WTC11 (cell line): ENCODE measurements around the gene STAB1.

ENCODE experiments used
- TF ChIP-seq, protein P1 (sequence below): sonication (generic); formaldehyde crosslinking; IDR thresholded peaks from 2 replicates; pipeline ENCODE4 v1.8.1; 2023; ENCODE audit warnings: mild to moderate bottlenecking, moderate library complexity, missing genetic modification reagents
- TF ChIP-seq, protein P2 (sequence below): sonication (generic); formaldehyde crosslinking; IDR thresholded peaks from 2 replicates; pipeline ENCODE4 v1.8.1; 2023; ENCODE audit warnings: mild to moderate bottlenecking, missing genetic modification reagents, moderate library complexity
- TF ChIP-seq, protein P3 (sequence below): fragments of 200-600 bp; IDR thresholded peaks from 2 replicates; pipeline ENCODE4 v1.8.0; 2022; ENCODE audit warnings: antibody characterized with exemption
- TF ChIP-seq, protein P4 (sequence below): sonication (generic); formaldehyde crosslinking; IDR thresholded peaks from 2 replicates; pipeline ENCODE4 v1.8.0; 2022; ENCODE audit warnings: mild to moderate bottlenecking, missing genetic modification reagents
- TF ChIP-seq, protein P5 (sequence below): sonication (generic); formaldehyde crosslinking; conservative IDR thresholded peaks from 2 replicates; pipeline ENCODE4 v1.8.1; 2022; ENCODE audit warnings: mild to moderate bottlenecking, missing genetic modification reagents
- TF ChIP-seq, protein P6 (sequence below): sonication (generic); formaldehyde crosslinking; IDR thresholded peaks from 2 replicates; pipeline ENCODE4 v1.8.0; 2022; ENCODE audit warnings: missing genetic modification reagents
- TF ChIP-seq, protein P7 (sequence below): sonication (generic); formaldehyde crosslinking; IDR thresholded peaks from 2 replicates; pipeline ENCODE4 v1.8.1; 2022; ENCODE audit warnings: low read depth, missing genetic modification reagents, borderline replicate concordance

DNA sequence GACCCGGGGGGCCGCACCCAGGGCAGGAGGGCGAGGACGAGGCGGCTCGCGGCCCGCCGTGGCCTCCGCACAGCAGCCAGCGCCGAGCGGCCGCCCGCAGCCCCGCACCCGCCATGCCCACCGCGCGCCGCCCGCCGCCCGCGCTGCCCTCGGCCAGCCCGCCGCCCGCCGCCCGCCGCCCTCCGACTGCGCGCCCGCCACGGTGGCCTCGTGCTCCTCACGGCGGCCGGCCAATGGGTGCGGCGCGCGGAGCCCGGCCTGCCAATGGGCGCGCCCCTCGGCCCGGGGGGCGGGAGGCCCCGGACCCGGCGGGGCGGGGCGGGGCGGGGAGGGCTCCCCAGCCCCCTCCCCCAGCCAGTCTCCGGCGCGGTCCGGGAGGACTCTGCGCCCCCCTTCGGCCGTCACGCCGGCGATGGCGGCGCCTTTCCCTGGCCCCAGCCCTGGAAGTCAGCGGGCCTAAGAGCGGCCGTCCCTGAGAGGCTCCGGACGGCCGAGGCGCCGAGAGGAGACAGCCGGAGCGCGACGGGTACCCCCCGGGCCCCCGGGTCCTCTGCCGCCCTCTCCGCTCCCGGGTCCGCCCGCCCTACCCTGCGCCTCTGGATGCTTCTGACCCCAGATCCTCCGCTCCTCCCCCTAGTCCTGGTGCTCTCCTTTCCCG is 38.6 kb downstream of the STAB1 start, which contains the start of gene NT5DC2:
- TF ChIP-seq, protein P1, sequence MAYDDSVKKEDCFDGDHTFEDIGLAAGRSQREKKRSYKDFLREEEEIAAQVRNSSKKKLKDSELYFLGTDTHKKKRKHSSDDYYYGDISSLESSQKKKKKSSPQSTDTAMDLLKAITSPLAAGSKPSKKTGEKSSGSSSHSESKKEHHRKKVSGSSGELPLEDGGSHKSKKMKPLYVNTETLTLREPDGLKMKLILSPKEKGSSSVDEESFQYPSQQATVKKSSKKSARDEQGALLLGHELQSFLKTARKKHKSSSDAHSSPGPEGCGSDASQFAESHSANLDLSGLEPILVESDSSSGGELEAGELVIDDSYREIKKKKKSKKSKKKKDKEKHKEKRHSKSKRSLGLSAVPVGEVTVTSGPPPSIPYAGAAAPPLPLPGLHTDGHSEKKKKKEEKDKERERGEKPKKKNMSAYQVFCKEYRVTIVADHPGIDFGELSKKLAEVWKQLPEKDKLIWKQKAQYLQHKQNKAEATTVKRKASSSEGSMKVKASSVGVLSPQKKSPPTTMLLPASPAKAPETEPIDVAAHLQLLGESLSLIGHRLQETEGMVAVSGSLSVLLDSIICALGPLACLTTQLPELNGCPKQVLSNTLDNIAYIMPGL, result no peak; the same call in 1 of the 2 replicates
- TF ChIP-seq, protein P2, sequence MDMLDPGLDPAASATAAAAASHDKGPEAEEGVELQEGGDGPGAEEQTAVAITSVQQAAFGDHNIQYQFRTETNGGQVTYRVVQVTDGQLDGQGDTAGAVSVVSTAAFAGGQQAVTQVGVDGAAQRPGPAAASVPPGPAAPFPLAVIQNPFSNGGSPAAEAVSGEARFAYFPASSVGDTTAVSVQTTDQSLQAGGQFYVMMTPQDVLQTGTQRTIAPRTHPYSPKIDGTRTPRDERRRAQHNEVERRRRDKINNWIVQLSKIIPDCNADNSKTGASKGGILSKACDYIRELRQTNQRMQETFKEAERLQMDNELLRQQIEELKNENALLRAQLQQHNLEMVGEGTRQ (CRISPR knock-in tag), result no peak
- TF ChIP-seq, protein P3, sequence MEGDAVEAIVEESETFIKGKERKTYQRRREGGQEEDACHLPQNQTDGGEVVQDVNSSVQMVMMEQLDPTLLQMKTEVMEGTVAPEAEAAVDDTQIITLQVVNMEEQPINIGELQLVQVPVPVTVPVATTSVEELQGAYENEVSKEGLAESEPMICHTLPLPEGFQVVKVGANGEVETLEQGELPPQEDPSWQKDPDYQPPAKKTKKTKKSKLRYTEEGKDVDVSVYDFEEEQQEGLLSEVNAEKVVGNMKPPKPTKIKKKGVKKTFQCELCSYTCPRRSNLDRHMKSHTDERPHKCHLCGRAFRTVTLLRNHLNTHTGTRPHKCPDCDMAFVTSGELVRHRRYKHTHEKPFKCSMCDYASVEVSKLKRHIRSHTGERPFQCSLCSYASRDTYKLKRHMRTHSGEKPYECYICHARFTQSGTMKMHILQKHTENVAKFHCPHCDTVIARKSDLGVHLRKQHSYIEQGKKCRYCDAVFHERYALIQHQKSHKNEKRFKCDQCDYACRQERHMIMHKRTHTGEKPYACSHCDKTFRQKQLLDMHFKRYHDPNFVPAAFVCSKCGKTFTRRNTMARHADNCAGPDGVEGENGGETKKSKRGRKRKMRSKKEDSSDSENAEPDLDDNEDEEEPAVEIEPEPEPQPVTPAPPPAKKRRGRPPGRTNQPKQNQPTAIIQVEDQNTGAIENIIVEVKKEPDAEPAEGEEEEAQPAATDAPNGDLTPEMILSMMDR, result no peak
- TF ChIP-seq, protein P4, sequence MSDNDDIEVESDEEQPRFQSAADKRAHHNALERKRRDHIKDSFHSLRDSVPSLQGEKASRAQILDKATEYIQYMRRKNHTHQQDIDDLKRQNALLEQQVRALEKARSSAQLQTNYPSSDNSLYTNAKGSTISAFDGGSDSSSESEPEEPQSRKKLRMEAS (CRISPR knock-in tag), result no peak
- TF ChIP-seq, protein P5, sequence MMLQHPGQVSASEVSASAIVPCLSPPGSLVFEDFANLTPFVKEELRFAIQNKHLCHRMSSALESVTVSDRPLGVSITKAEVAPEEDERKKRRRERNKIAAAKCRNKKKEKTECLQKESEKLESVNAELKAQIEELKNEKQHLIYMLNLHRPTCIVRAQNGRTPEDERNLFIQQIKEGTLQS, result no peak
- TF ChIP-seq, protein P6, sequence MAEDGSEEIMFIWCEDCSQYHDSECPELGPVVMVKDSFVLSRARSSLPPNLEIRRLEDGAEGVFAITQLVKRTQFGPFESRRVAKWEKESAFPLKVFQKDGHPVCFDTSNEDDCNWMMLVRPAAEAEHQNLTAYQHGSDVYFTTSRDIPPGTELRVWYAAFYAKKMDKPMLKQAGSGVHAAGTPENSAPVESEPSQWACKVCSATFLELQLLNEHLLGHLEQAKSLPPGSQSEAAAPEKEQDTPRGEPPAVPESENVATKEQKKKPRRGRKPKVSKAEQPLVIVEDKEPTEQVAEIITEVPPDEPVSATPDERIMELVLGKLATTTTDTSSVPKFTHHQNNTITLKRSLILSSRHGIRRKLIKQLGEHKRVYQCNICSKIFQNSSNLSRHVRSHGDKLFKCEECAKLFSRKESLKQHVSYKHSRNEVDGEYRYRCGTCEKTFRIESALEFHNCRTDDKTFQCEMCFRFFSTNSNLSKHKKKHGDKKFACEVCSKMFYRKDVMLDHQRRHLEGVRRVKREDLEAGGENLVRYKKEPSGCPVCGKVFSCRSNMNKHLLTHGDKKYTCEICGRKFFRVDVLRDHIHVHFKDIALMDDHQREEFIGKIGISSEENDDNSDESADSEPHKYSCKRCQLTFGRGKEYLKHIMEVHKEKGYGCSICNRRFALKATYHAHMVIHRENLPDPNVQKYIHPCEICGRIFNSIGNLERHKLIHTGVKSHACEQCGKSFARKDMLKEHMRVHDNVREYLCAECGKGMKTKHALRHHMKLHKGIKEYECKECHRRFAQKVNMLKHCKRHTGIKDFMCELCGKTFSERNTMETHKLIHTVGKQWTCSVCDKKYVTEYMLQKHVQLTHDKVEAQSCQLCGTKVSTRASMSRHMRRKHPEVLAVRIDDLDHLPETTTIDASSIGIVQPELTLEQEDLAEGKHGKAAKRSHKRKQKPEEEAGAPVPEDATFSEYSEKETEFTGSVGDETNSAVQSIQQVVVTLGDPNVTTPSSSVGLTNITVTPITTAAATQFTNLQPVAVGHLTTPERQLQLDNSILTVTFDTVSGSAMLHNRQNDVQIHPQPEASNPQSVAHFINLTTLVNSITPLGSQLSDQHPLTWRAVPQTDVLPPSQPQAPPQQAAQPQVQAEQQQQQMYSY (CRISPR knock-in tag), result no peak
- TF ChIP-seq, protein P7, sequence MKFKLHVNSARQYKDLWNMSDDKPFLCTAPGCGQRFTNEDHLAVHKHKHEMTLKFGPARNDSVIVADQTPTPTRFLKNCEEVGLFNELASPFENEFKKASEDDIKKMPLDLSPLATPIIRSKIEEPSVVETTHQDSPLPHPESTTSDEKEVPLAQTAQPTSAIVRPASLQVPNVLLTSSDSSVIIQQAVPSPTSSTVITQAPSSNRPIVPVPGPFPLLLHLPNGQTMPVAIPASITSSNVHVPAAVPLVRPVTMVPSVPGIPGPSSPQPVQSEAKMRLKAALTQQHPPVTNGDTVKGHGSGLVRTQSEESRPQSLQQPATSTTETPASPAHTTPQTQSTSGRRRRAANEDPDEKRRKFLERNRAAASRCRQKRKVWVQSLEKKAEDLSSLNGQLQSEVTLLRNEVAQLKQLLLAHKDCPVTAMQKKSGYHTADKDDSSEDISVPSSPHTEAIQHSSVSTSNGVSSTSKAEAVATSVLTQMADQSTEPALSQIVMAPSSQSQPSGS (CRISPR knock-in tag), result no peak
